GM19452 (cell line): ENCODE measurements around the gene CNTN2.

ENCODE experiments used
- ATAC-seq: cut with Tn5 transposase; IDR thresholded peaks from one replicate; pipeline ENCODE4 v1.9.1; 2021; ENCODE audit not compliant: unreplicated experiment

CNTN2 gene

DNA sequence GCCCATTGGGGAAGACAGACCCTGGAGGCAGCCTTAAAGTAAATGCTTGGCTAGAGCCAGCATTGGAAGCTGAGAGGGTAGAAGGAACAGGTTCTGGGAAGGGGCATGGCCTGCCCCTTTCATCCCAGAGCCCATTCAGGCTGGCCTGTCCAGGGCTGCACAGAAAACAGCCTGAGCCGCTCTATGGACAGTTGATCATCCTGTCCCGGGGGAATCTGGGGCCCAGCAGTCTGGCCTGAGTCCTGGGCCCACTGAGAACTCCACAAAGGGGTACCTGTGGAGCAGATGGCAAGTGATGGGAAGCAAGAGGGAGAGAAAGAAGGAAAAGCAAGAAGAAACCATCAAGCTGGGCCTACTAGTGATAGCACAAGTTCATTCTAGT is 28.0 kb downstream of the CNTN2 start:
- no peak for ATAC-seq

DNA sequence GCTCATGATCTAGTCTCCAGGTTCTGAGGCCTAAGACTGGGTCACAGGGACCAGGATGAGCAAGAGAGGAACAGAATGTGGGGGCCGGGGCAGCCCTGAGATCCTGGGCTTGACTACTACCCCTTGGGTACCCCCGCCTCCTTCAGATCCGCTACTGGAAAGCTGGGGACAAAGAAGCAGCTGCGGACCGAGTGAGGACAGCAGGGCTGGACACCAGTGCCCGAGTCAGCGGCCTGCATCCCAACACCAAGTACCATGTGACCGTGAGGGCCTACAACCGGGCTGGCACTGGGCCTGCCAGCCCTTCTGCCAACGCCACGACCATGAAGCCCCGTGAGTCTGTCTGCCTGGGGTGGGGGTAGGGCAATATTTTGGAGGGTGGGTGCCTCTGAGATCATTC is 28.8 kb downstream of the CNTN2 start:
- no peak for ATAC-seq

DNA sequence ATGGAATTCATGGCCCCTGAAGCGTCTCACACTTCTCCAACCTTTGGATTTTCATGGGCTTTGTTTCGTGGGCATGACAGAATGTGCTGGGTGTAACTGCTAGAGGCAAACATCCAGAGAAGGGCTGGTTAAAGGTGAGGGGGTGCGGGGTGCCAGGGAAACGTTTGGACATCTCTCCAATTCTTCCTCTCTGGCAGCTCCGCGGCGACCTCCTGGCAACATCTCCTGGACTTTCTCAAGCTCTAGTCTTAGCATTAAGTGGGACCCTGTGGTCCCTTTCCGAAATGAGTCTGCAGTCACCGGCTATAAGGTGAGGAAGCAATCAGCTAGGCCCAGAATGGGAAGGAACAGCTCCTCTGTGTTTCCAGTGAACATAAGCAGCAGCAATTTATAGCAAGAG is 29.3 kb downstream of the CNTN2 start:
- no peak for ATAC-seq

DNA sequence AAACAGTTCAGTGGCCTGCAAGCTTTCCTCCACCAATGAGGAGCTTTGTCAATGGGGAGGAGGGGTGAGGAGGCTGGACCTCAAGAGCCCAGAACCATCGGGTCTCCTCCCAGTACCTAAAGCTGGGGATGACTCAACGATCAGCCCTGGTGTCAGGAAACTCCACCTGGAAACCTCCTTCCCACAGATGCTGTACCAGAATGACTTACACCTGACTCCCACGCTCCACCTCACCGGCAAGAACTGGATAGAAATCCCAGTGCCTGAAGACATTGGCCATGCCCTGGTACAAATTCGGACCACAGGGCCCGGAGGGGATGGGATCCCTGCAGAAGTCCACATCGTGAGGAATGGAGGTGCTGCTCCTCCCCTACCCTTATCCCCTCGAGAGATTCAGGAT is 29.9 kb downstream of the CNTN2 start:
- ATAC-seq: no peak

DNA sequence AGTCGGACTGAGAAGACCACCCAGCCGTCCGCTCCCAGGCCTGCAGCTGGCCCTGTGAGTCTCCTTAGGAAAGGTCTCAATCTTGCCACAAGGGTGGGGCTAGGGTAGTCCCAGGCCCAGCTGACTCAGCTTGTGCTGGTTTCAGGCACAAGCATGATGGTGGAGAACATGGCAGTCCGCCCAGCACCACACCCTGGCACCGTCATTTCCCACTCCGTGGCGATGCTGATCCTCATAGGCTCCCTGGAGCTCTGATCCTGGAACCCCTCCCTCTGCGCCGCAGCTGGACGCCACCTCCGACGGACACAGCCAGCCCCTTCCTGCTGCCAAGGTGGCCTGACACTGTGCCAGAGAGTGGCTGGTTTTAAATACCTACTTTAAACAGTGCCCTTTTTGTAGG is 30.5 kb downstream of the CNTN2 start:
- no peak for ATAC-seq

DNA sequence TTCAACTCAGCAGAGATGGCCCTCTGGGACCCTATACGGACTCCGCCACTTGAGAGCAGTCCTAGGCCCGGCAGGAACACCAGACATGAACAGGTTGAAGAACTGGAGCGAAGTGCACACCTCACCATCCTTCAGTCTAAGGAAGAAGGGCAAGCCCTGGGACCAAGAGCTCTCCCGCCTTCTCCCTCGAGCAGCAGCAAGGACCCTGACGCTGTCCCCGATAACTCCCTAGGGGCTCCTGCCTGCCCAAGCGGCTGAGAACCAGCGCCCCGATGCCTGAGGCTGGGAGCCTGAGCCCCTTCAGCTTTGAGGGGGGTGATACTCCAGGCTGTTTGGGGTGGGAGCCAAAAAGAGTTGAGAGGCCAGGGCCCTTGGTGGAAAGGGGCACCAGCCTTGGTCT is 31.1 kb downstream of the CNTN2 start:
- ATAC-seq: no peak

DNA sequence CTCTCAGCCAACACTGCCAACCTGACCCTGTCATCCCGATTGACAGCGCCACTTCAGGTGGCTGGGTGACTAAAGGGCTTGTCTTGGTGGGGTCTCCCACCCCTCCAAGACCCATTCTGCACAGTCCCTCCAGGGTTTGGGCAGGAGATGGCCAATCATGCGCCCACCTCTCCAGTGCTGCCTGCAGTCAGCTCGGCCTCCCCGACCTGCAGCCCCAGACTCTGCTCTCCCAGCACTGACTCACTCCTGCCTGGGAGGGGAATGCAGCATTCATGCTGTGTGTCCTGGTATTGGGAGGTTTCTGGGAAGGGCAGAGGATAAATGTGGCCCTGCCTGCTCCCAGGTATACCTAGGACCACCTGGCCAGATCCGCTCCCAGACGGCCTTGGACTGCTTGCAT is 31.5 kb downstream of the CNTN2 start:
- ATAC-seq: no peak

DNA sequence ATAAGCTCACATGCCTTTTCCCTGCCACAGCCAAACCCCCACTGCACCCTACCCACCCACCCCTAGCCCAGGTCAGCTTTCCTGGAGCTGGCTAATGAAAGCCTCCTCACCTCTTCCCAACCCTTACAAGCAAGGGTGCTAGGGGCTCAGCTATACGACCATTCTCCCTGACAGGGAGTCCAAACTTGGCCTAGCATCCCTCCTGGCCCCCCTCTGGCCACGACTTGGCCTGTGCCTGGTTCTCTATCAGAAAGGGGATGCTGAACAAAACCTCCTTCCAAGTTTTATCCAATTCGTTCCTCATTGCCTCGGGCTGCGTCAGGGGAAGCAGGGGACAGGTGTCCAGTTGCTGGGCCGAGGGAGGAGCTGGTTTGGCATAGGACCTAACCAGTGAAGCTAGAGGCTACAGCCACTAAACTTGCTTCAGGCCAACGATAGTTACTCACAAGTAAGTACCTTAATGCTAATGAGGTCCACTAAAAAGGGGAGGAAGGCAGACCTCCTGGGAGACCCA is 32.7 kb downstream of the CNTN2 start:
- no peak for ATAC-seq

DNA sequence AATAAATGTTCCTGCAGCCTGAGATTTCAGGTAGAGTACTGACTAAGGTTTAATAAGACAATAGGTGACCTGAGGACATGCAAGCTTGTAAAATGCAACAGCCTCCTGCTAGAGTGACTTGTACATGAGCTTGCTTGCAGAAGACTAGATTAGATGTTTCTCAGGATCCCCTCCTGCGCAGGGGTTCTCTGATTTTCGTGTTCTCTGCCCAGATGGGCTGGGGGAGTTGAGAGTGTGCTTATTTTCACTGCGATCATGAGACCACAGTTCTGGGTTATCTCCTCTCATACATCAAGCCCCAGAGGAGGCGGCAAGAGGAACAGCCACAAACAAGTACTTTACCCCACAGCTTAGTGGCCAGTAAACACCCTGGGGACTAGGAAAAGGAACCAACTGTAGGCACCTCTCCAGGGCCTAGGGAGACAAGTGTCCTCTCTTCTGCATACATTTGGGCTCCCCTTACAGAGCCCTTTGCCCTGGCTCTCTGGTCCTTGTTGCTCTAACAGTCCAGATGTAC is 33.3 kb downstream of the CNTN2 start:
- no peak for ATAC-seq

DNA sequence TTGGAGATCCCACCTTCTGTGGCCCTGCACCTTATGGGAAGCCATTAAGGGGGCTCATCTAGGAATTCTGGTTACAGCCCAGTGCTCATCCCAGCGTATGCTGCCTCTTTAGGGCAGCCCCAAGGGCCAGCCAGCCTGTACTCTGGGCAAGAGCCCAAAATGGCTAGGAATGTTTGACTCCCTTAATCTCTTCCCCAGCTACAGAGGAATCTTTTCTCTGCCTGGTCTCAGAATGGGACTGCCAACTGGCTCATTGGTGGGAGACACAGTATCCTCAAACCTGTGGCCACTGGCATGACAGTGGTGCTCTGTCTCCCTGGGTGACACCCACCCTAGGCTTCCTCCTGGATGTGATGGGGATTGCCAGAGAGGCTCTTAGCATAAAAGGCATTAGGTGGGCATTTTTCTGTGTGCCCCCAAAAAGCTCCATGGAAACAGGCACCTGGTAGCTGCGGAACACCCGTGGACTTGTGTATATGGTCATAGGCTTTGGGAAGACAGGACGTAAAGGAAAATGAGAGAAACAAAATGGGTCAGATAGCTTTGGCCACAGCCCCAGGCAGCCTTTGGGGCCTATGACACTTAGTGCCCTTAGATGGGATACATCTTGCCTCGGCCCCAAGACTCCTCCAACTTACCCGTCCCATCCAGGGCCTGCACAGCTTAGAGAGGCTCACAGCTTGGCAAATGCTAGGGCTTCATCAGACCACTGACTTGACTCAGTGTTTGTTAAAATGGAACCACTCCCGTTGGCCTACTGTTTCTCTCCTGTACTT is 34.3 kb downstream of the CNTN2 start:
- no peak for ATAC-seq

DNA sequence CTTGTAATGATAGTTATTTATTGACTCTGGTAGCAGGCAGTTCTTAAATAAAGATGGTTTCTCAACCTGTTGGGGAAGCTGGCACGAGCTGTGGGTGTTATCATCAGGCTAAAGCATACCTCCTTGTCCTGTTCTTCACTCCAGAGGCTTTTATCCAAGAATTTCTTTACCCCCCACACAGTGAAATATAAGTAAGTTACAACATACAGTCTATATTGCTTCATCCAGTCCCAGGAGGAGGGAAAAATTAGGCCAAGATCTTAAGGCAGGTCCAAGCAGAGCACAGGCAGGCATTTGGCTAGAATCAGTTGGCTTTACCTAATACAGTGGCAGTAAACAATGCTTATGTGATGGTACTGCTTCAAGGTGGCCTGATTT is 34.9 kb downstream of the CNTN2 start:
- ATAC-seq: no peak

DNA sequence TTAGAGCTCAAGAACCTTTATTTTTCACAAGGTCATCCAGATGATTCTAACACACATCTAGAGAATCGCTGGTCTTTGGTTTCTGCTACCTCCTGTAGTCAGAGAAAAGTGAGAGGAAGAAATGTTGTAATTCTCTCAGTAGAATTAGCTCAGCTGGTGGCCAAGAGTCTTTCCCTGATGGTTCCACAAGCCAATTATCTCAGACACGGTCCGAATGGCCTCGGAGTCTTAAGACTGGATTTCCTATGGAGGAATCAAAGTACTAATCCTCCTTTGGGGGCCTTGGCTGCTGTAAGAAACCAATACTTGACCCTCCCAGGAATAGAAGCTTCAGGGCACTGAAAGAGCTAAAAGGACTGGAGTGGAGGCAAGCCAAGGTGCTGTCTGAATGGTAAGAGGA is 39.4 kb downstream of the CNTN2 start:
- no peak for ATAC-seq

DNA sequence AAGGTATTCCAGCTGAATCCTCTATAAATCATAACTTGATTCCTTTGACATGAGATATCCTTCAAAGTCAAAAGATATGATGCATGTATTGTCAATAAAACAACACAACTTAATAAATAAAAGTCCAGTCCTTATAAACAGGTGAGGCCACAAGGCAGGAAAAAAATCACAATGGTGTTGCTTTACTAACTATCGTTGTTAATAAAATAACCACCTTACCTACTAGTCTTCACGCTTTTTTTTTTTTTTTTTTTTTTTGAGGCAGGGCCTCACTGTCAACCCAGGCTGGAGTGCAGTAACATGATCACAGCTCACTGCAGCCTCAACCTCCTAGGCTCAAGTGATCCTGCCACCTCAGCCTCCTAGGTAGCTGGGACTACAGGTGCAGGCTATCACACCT is 41.3 kb downstream of the CNTN2 start, which contains the start of gene TMEM81:
Gene TMEM81, minus strand, starts transcription at position 101 of the 400 bp plus-strand sequence. CDS start 140 bp downstream, outside the sequence.
- no peak for ATAC-seq

DNA sequence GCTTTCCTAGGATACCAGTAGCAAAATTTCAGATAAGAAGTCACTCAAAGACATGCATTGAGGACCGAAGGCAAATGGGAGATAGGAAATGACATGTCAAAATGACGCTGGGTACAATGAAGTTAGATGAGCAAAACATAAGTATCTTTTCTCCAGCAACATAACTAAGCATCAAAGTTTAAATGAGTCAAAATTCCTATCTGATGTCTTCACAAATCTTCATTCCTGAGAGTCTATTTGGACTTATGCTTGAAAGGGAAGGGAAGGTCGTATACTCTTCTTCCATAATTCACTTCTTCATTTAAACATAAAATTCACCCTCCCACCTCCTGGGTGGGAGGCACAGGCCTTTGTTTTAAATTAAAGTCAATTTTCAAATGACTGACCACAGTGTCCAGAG is 45.3 kb downstream of the CNTN2 start:
- no peak for ATAC-seq

DNA sequence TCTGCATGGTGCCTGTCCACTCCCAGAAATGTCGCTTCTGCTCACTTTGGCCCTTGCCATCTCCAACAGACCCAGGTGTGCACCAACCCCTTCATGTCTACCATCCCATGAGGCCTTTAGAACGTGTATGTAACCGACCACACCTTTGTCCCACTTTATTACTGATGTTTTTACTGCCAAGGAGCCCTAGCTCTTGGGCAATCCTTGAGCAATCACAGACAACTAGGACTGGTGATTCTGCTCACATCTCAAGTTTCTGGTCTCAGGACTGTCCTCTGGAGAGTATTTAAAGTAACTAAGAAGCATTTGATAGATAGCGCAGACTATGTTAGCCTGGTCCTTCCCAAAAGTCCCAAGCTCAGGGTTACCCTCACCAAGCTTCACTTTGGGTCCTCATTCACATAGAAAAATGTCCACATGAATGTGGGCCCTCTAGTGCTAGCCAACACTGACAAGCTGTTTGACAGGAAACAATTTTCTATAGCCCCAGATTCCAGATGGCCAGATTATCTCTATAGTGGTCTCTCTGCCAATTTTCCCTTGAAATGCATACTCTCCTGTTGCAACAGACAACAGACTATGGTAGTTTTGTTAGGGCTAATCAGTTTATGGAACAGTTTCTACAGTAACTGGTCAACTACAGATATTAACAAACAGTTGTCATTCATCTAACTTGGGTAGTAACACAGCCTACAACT is 48.2 kb downstream of the CNTN2 start:
- ATAC-seq: no peak

DNA sequence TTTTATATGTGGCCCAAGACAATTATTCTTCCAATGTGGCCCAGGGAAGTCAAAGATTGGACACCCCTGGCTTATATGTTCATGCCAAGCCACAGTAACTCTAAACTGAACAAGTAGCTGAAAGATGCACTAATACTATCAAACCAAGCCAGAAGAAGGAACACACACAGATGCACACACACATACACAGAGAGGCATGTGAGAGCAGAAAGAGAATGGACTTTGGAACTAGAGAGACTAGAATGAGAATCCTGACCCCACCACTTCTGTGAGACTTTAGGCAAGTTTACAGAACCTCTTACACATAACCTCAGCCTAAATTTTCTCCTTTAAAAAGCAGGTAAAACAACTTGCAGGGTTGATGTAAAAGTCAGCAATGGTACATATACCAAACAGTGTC is 52.4 kb downstream of the CNTN2 start:
- ATAC-seq: no peak

DNA sequence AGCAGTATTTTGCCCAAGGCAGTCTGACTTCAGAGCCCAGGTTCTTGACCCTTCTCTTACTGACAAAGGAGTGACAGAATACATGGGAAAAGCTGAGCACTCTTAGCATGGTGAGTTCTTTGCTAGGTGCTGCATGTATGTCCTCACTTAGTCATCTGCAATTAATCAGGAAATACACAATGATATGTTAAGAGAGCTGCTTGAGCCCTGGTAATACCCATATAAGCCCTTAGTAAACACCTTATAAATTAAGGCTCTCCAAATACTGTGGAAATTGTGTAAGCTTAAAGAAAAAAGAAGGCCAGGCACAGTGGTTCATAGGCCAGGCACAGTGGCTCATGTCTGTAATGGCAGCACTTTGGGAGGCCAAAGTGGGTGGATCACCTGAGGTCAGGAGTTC is 55.2 kb downstream of the CNTN2 start:
- ATAC-seq: no peak

DNA sequence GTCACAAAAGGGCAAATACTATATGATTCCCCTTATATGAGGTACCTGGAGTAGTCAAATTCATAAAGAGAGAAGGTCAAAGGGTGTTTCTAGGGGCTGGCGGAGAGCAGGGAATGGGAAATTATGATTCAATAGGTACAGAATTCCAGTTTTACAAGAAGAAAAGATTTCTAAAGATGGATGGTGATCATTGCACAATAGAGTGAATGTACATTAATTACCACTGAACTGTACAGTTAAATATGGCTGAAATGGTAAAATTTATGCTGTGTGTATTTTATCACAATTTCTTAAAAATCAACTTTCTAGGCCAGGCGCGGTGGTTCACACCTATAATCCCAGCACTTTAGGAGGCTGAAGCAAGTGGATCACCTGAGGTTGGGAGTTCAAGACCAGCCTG is 59.4 kb downstream of the CNTN2 start:
- ATAC-seq: no peak

DNA sequence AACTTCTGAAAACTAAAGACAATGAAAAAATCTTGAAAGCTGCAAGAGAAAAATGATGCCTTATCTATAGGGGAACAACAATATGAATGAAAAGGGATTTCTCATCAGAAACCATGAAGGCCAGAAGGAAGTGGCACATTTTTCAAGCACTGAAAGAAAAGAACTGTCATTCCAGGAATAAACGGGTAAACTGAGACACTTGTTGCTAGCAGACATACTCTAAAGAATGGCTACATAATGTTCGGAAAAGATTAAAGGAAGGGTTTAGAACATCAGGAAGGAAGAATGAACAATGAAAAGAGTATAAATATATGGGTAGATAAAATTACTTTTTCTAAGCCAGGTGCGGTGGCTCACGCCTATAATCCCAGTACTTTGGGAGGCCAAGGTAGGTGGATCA is 64.3 kb downstream of the CNTN2 start:
- ATAC-seq: no peak

DNA sequence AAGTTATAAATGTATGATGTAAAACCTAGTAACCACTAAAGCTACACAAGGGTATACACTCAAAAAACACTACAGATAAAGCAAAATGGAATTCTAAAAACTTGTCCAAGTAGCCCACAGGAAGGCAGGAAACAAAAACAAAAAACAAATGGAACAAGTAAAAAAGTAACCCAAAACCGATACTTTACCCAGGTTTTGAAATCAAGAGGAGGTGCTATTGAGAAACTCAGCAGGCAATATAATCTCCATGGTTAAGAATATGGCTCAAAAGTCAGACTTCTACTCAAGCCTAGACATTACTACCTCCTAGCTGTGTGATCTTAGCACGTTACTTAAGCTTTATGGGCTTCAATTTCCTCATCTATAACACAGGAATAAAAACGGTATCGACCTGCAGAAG is 65.5 kb downstream of the CNTN2 start:
- no peak for ATAC-seq

DNA sequence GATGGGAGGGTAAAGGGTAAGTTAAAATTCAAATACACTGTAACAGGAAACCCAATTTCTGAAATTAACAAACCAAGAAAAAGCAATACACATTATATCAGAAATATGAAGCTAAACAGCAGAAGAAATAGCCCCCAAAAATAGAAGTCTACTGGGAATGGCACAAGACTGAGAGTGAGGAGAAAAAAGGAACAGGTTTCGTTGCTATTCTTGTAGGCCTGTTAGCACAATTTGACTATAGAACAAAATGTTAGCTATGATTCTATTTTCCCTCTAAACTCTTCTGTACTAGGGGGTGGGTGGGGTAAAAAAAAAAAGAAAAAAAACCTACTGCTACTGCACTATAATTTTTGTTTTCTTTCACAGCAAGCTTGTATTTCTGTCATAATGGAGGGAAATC is 66.3 kb downstream of the CNTN2 start:
- no peak for ATAC-seq

DNA sequence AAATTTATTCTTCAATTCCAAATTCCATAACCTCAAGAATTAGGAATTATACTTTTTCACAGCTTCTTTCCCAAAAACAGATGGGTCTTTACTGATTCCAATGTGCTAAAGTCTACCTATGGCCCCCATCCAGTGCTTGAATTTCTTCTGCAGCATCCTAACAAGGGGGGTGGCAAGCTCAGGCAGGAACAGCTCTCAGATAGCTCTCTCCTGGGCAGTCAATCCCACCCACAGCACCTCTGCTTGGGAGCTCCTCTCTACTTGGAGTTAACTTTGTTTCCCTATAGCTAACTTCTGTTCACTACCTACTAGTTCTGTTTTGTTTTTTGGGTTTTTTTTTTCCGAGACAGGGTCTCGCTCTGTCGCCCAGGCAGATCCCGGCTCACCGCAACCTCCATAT is 66.7 kb downstream of the CNTN2 start:
- ATAC-seq: no peak
